CD4-positive, alpha-beta memory T cell (primary cell): ENCODE measurements around the gene CUEDC2. TPM values are rescaled to one million over a fixed set of nuclear protein-coding genes. Genes with fewer than 3 reads are reported as not detected.

Experiments
- CTCF ChIA-PET: fragments of 350-600 bp; sonication (Branson Sonifier 250); formaldehyde crosslinking; loops from one replicate; lab custom pipeline; 2021; ENCODE audit warnings: inconsistent platforms; ENCODE audit not compliant: partially characterized antibody; lab: Charles Lee
- POLR2A ChIA-PET: fragments of 350-600 bp; sonication (Branson Sonifier 250); formaldehyde crosslinking; loops from one replicate; lab custom pipeline; 2021; ENCODE audit not compliant: partially characterized antibody; lab: Charles Lee
- DNase-seq, 5 donors: peaks; one replicate each; pipeline versions ENCODE4 v3.0.0 to v3.0.0-alpha.2; 2020 to 2022; ENCODE audit warnings: mixed read lengths in 1 of 5
- H3K27ac ChIP-seq: one replicate; pipeline ENCODE4 v1.7.0; 2013; ENCODE audit warnings: low read depth, low read length
- H3K27me3 ChIP-seq: 2 replicates; pipeline ENCODE4 v1.7.0; 2013; ENCODE audit warnings: mild to moderate bottlenecking, low read length, moderate library complexity; ENCODE audit not compliant: insufficient read depth
- H3K36me3 ChIP-seq: 2 replicates; pipeline ENCODE4 v1.7.0; 2013; ENCODE audit warnings: mild to moderate bottlenecking, low read length, moderate library complexity; ENCODE audit not compliant: insufficient read depth
- H3K4me1 ChIP-seq: 2 replicates; pipeline ENCODE4 v1.7.0; 2013; ENCODE audit warnings: mild to moderate bottlenecking, low read length, moderate library complexity; ENCODE audit not compliant: insufficient read depth
- H3K4me3 ChIP-seq, 2 donors: one replicate each; pipeline ENCODE4 v1.7.0; 2013; ENCODE audit warnings: low read length in 2 of 2, mild to moderate bottlenecking in 1 of 2
- H3K9me3 ChIP-seq, 2 donors: one replicate each; pipeline ENCODE4 v1.7.0; 2013; ENCODE audit warnings: low read length in 2 of 2, control low read depth in 1 of 2; ENCODE audit not compliant: control insufficient read depth in 1 of 2
- H3K27ac Mint-ChIP-seq, 7 donors: one replicate each; pipeline ENCODE4 v1.8.0; 2020 to 2021; ENCODE audit warnings: mixed read lengths in 7 of 7, mild to moderate bottlenecking in 6 of 7, inconsistent platforms in 3 of 7, moderate library complexity in 3 of 7
- H3K27me3 Mint-ChIP-seq, 2 donors: one replicate each; pipeline ENCODE4 v1.8.0; 2020 to 2021; ENCODE audit warnings: mixed read lengths in 2 of 2
- H3K36me3 Mint-ChIP-seq, 2 donors: one replicate each; pipeline ENCODE4 v1.8.0; 2020 to 2021; ENCODE audit warnings: mixed read lengths in 2 of 2, inconsistent platforms in 1 of 2, mild to moderate bottlenecking in 1 of 2
- H3K4me1 Mint-ChIP-seq, 4 donors: one replicate each; pipeline ENCODE4 v1.8.0; 2020 to 2021; ENCODE audit warnings: mixed read lengths in 4 of 4, mild to moderate bottlenecking in 1 of 4
- H3K4me3 Mint-ChIP-seq, 8 donors: one replicate each; pipeline ENCODE4 v1.8.0; 2020 to 2021; ENCODE audit warnings: mixed read lengths in 8 of 8, mild to moderate bottlenecking in 7 of 8, moderate library complexity in 6 of 8, inconsistent platforms in 3 of 8
- H3K9me3 Mint-ChIP-seq, 8 donors: one replicate each; pipeline ENCODE4 v1.8.0; 2020 to 2021; ENCODE audit warnings: mixed read lengths in 8 of 8, mild to moderate bottlenecking in 5 of 8, inconsistent platforms in 3 of 8, moderate library complexity in 1 of 8
- intact Hi-C: fragments of 100-400 bp; cut with micrococcal nuclease; formaldehyde crosslinking; loops from one replicate; pipeline ENCODE4 v1.15.1; 2023
- polyA plus RNA-seq, 2 donors: library from polyadenylated mRNA; unstranded; fragments of 300-500 nt; fragmentation: Illumina TruSeq; gene quantifications; one replicate each; pipeline ENCODE4 v1.2.3, GENCODE V29; 2021
- total RNA-seq, 2 experiments: library from RNA; stranded (reverse); gene quantifications; one replicate each; pipeline ENCODE4 v1.2.3, GENCODE V29; 2021

Gene CUEDC2
- total and polyA plus RNA-seq, 4 experiments from 2014 or later, result 27.2 to 57.5 (median 41.4) TPM

GRCh38 chr10:102409604-102410428 lies 22.6 kb downstream of the CUEDC2 start:
- H3K4me1 Mint-ChIP-seq, result peaks cover 14 to 59% (median 22%) of the 10 kb centered on the region in 4 donors

GRCh38 chr10:102408728-102409603 lies 23.4 kb downstream of the CUEDC2 start:
- intact Hi-C loops, result no loop called here
- H3K27ac ChIP-seq, result peak overlapping the region; percentile 22

More at GRCh38 chr10:102409604-102410428, 22.6 kb downstream of the CUEDC2 start:
- H3K4me3 Mint-ChIP-seq, result peak overlapping the region; percentile 53 to 88 (median 80)
- ChIA-PET CTCF (interaction anchor here (0.5 to 1.7 kb wide), 4 partner anchors 10 to 180 kb away, joined by 3 to 10 read pairs (median 5); no protein-coding TSS in a partner anchor), POLR2A (interaction anchor here (0.8 to 4.1 kb wide), 9 partner anchors 10 to 91 kb away, joined by 3 to 23 read pairs (median 6); partner anchors contain the start of genes C10orf95, CUEDC2, FBXL15 and NFKB2)
- intact Hi-C loops, result no loop called here
- peaks cover 16 to 40% of the 10 kb centered on the region in 2 donors for H3K27me3 Mint-ChIP-seq
- peak overlapping the region; percentile 34 to 41 for H3K4me3 ChIP-seq
- peak overlapping the region; percentile 22 for H3K27ac ChIP-seq
- no peaks in the 10 kb centered on the region for H3K36me3 ChIP-seq
- peak in 1 of 5 donors; percentile 38 for DNase-seq
- H3K9me3 ChIP-seq, result no peaks in the 10 kb centered on the region
- H3K4me1 ChIP-seq, result peaks cover 27% of the 10 kb centered on the region
- peaks cover 0 to 1% (median 0%) of the 10 kb centered on the region in 8 donors for H3K9me3 Mint-ChIP-seq
- peaks cover 0 to 8% of the 10 kb centered on the region in 2 donors for H3K36me3 Mint-ChIP-seq
- peaks cover 11% of the 10 kb centered on the region for H3K27me3 ChIP-seq
- H3K27ac Mint-ChIP-seq, result peak overlapping the region in 6 of 7 donors; percentile 18 to 91 (median 64)

GRCh38 chr10:102408131-102408727 lies 24.1 kb downstream of the CUEDC2 start:
- peaks cover 15 to 63% (median 22%) of the 10 kb centered on the region in 4 donors for H3K4me1 Mint-ChIP-seq
- ChIA-PET POLR2A (no interaction called here), CTCF (no interaction called here)
- H3K4me1 ChIP-seq, result peaks cover 27% of the 10 kb centered on the region
- H3K36me3 Mint-ChIP-seq, result peaks cover 0 to 14% of the 10 kb centered on the region in 2 donors
- no peak overlapping the region for H3K27ac ChIP-seq
- peaks cover 0 to 1% (median 0%) of the 10 kb centered on the region in 8 donors for H3K9me3 Mint-ChIP-seq
- H3K36me3 ChIP-seq, result no peaks in the 10 kb centered on the region
- peaks cover 11% of the 10 kb centered on the region for H3K27me3 ChIP-seq
- no peaks in the 10 kb centered on the region for H3K9me3 ChIP-seq
- peak overlapping the region; percentile 45 to 83 (median 74) for H3K4me3 Mint-ChIP-seq
- H3K4me3 ChIP-seq, result peak overlapping the region in 1 of 2 donors; percentile 43
- intact Hi-C loops, result no loop called here
- H3K27ac Mint-ChIP-seq, result peak overlapping the region; percentile 14 to 95 (median 81)
- DNase-seq, result peak in 1 of 5 donors; percentile 64
- H3K27me3 Mint-ChIP-seq, result peaks cover 16 to 32% of the 10 kb centered on the region in 2 donors

More at GRCh38 chr10:102408728-102409603, 23.4 kb downstream of the CUEDC2 start:
- Mint-ChIP-seq H3K36me3 (peaks cover 0 to 8% of the 10 kb centered on the region in 2 donors), H3K9me3 (peaks cover 0 to 1% (median 0%) of the 10 kb centered on the region in 8 donors), H3K27ac (peak overlapping the region in 3 of 7 donors; percentile 54 to 95 (median 72)), H3K4me3 (peak overlapping the region; percentile 63 to 88 (median 80)), H3K4me1 (peaks cover 14 to 65% (median 22%) of the 10 kb centered on the region in 4 donors), H3K27me3 (peaks cover 16 to 33% of the 10 kb centered on the region in 2 donors)
- CTCF ChIA-PET, result interaction anchor here (0.5 to 1.7 kb wide), 4 partner anchors 10 to 179 kb away, joined by 3 to 10 read pairs (median 5); no protein-coding TSS in a partner anchor
- H3K4me3 ChIP-seq, result peak overlapping the region in 1 of 2 donors; percentile 43
- H3K4me1 ChIP-seq, result peaks cover 27% of the 10 kb centered on the region
- POLR2A ChIA-PET, result interaction anchor here (0.9 to 4.1 kb wide), 7 partner anchors 9 to 53 kb away, joined by 3 to 23 read pairs (median 7); partner anchors contain the start of genes C10orf95, FBXL15 and NFKB2
- H3K9me3 ChIP-seq, result no peaks in the 10 kb centered on the region
- peak; percentile 53 to 76 (median 64) for DNase-seq
- H3K36me3 ChIP-seq, result no peaks in the 10 kb centered on the region
- peaks cover 11% of the 10 kb centered on the region for H3K27me3 ChIP-seq

- Histone ChIP-seq H3K9me3 (no peaks in the 10 kb centered on the region), H3K4me1 (peaks cover 21% of the 10 kb centered on the region), H3K27ac (no peak overlapping the region), H3K27me3 (peaks cover 11% of the 10 kb centered on the region), H3K36me3 (no peaks in the 10 kb centered on the region), H3K4me3 (no peak overlapping the region)
- H3K27ac Mint-ChIP-seq, result peak overlapping the region in 5 of 7 donors; percentile 17 to 95 (median 27)
- peak overlapping the region in 7 of 8 donors; percentile 14 to 83 (median 58) for H3K4me3 Mint-ChIP-seq
- intact Hi-C loops, result no loop called here
- peaks cover 0 to under 1% (median 0%) of the 10 kb centered on the region in 8 donors for H3K9me3 Mint-ChIP-seq
- H3K27me3 Mint-ChIP-seq, result peaks cover 16 to 30% of the 10 kb centered on the region in 2 donors
- CTCF ChIA-PET, result no interaction called here
- POLR2A ChIA-PET, result interaction anchor here (5.5 kb wide), 1 partner anchor 13 kb away, joined by 30 read pairs; the partner anchor contains the start of gene NFKB2
- peak in 1 of 5 donors; percentile 40 for DNase-seq
- H3K36me3 Mint-ChIP-seq, result peaks cover 0 to 14% of the 10 kb centered on the region in 2 donors
- H3K4me1 Mint-ChIP-seq, result peaks cover 15 to 57% (median 21%) of the 10 kb centered on the region in 4 donors
Observed at GRCh38 chr10:102407425-102408130, 24.8 kb downstream of the CUEDC2 start.

GRCh38 chr10:102406815-102407214 lies 25.6 kb downstream of the CUEDC2 start:
- Mint-ChIP-seq H3K36me3 (peaks cover 0 to 19% of the 10 kb centered on the region in 2 donors), H3K27me3 (peaks cover 15 to 30% of the 10 kb centered on the region in 2 donors), H3K9me3 (no peaks in the 10 kb centered on the region), H3K4me1 (peaks cover 15 to 63% (median 21%) of the 10 kb centered on the region in 4 donors), H3K4me3 (peak overlapping the region in 3 of 8 donors; percentile 25 to 62 (median 33)), H3K27ac (peak overlapping the region in 2 of 7 donors; percentile 78 to 95)
- peaks cover 20% of the 10 kb centered on the region for H3K4me1 ChIP-seq
- peaks cover 4% of the 10 kb centered on the region for H3K36me3 ChIP-seq
- peaks cover 11% of the 10 kb centered on the region for H3K27me3 ChIP-seq
- ChIA-PET POLR2A (interaction anchor here (5.5 kb wide), 1 partner anchor 12 kb away, joined by 30 read pairs; the partner anchor contains the start of gene NFKB2), CTCF (no interaction called here)
- no peak overlapping the region for H3K27ac ChIP-seq
- peak in 1 of 5 donors; percentile 36 for DNase-seq
- no peak overlapping the region for H3K4me3 ChIP-seq
- intact Hi-C loops, result no loop called here
- no peaks in the 10 kb centered on the region for H3K9me3 ChIP-seq
